H9 (cell line): ENCODE measurements around the gene CLN3. TPM values are rescaled to one million over a fixed set of nuclear protein-coding genes. Genes with fewer than 3 reads are reported as not detected.

Source experiments
- DNase-seq: peaks from one replicate; pipeline ENCODE4 v3.0.0-alpha.2; 2017
- H2AFZ ChIP-seq: one replicate; pipeline ENCODE4 v1.6.1; 2013; ENCODE audit warnings: mild to moderate bottlenecking, low read length, control low read depth, moderate library complexity
- H2AK5ac ChIP-seq: 2 replicates; pipeline ENCODE4 v1.6.1; 2013; ENCODE audit warnings: low read length, control low read depth, mixed read lengths; ENCODE audit not compliant: insufficient read length
- H2BK120ac ChIP-seq: one replicate; pipeline ENCODE4 v1.6.1; 2013; ENCODE audit warnings: low read depth, mild to moderate bottlenecking, low read length, control low read depth, inconsistent platforms; ENCODE audit not compliant: poor library complexity, severe bottlenecking
- H2BK12ac ChIP-seq: 2 replicates; pipeline ENCODE4 v1.6.1; 2013; ENCODE audit warnings: low read length, control low read depth, mixed read lengths, low read depth; ENCODE audit not compliant: insufficient read length
- H2BK15ac ChIP-seq: 2 replicates; pipeline ENCODE4 v1.6.1; 2013; ENCODE audit warnings: low read depth, low read length, control low read depth
- H2BK20ac ChIP-seq: one replicate; pipeline ENCODE4 v1.6.1; 2013; ENCODE audit warnings: low read depth, mild to moderate bottlenecking, low read length, control low read depth, inconsistent platforms; ENCODE audit not compliant: poor library complexity, severe bottlenecking
- H2BK5ac ChIP-seq: 2 replicates; pipeline ENCODE4 v1.6.1; 2013; ENCODE audit warnings: low read length, control low read depth, mixed read lengths; ENCODE audit not compliant: insufficient read length
- H3K14ac ChIP-seq: 2 replicates; pipeline ENCODE4 v1.6.1; 2013; ENCODE audit warnings: low read length, control low read depth; ENCODE audit not compliant: insufficient read depth
- H3K18ac ChIP-seq: 2 replicates; pipeline ENCODE4 v1.6.1; 2013; ENCODE audit warnings: low read depth, mild to moderate bottlenecking, mixed read lengths, low read length, control low read depth; ENCODE audit not compliant: insufficient read length
- H3K23ac ChIP-seq: 2 replicates; pipeline ENCODE4 v1.6.1; 2013; ENCODE audit warnings: low read length, control low read depth, mixed read lengths, low read depth; ENCODE audit not compliant: insufficient read length
- H3K23me2 ChIP-seq: 2 replicates; pipeline ENCODE4 v1.6.1; 2013; ENCODE audit warnings: low read depth, mild to moderate bottlenecking, mixed read lengths, low read length, control low read depth; ENCODE audit not compliant: insufficient read length, poor library complexity, severe bottlenecking
- H3K27ac ChIP-seq: 2 replicates; pipeline ENCODE4 v1.5.1; 2013; ENCODE audit warnings: low read length, control low read depth, mixed read lengths, low read depth; ENCODE audit not compliant: insufficient read length
- H3K27me3 ChIP-seq: 2 replicates; pipeline ENCODE4 v1.6.1; 2013; ENCODE audit warnings: low read length, control low read depth, inconsistent platforms; ENCODE audit not compliant: insufficient read depth
- H3K4ac ChIP-seq: 2 replicates; pipeline ENCODE4 v1.6.1; 2013; ENCODE audit warnings: low read depth, mild to moderate bottlenecking, control low read depth, inconsistent platforms, low read length, moderate library complexity
- H3K4me1 ChIP-seq: 2 replicates; pipeline ENCODE4 v1.6.1; 2013; ENCODE audit warnings: low read length, control low read depth, inconsistent platforms; ENCODE audit not compliant: insufficient read depth
- H3K4me2 ChIP-seq: 2 replicates; pipeline ENCODE4 v1.6.1; 2013; ENCODE audit warnings: low read length, control low read depth, mixed read lengths; ENCODE audit not compliant: insufficient read length, insufficient read depth
- H3K56ac ChIP-seq: 2 replicates; pipeline ENCODE4 v1.6.1; 2013; ENCODE audit warnings: low read depth, mild to moderate bottlenecking, mixed read lengths, low read length, control low read depth; ENCODE audit not compliant: insufficient read length
- H3K79me1 ChIP-seq: 2 replicates; pipeline ENCODE4 v1.6.1; 2013; ENCODE audit warnings: low read depth, mild to moderate bottlenecking, moderate library complexity, low read length, control low read depth, inconsistent platforms; ENCODE audit not compliant: insufficient read depth, poor library complexity, severe bottlenecking
- H3K79me2 ChIP-seq: 2 replicates; pipeline ENCODE4 v1.6.1; 2013; ENCODE audit warnings: low read length, control low read depth, inconsistent platforms; ENCODE audit not compliant: insufficient read depth
- H3K9ac ChIP-seq: 2 replicates; pipeline ENCODE4 v1.6.1; 2013; ENCODE audit warnings: low read length, control low read depth, mixed read lengths; ENCODE audit not compliant: insufficient read length; ENCODE audit errors: extremely low read depth
- H3K9me3 ChIP-seq: one replicate; pipeline ENCODE4 v1.6.1; 2013; ENCODE audit warnings: low read depth, low read length, inconsistent platforms; ENCODE audit not compliant: control insufficient read depth
- H3T11ph ChIP-seq: one replicate; pipeline ENCODE4 v1.6.1; 2013; ENCODE audit warnings: mild to moderate bottlenecking, low read length, control low read depth, inconsistent platforms
- H4K20me1 ChIP-seq: one replicate; pipeline ENCODE4 v1.6.1; 2013; ENCODE audit not compliant: control insufficient read depth, insufficient read length, insufficient read depth
- H4K5ac ChIP-seq: 2 replicates; pipeline ENCODE4 v1.6.1; 2013; ENCODE audit warnings: low read depth, mild to moderate bottlenecking, mixed read lengths, low read length, control low read depth; ENCODE audit not compliant: insufficient read length
- H4K8ac ChIP-seq: replicated peaks from 2 replicates; pipeline ENCODE4 v1.6.1; 2013; ENCODE audit warnings: low read length, control low read depth, mixed read lengths, low read depth; ENCODE audit not compliant: insufficient read length
- H4K91ac ChIP-seq: 2 replicates; pipeline ENCODE4 v1.6.1; 2013; ENCODE audit warnings: low read depth, mild to moderate bottlenecking, moderate library complexity, mixed read lengths, low read length, control low read depth; ENCODE audit not compliant: insufficient read length
- H3K27ac Mint-ChIP-seq, 3 experiments: 2 replicates in 2 of 3; 3 replicates in 1 of 3; pipeline ENCODE4 v1.8.0; 2020 to 2021; ENCODE audit warnings: mixed read lengths in 3 of 3, mild to moderate bottlenecking in 1 of 3, moderate library complexity in 1 of 3
- H3K27me3 Mint-ChIP-seq: 2 replicates; pipeline ENCODE4 v1.8.0; 2021; ENCODE audit warnings: low read depth, mild to moderate bottlenecking, moderate library complexity, mixed read lengths
- H3K36me3 Mint-ChIP-seq, 3 experiments: 2 replicates in 2 of 3; 3 replicates in 1 of 3; pipeline ENCODE4 v1.8.0; 2020 to 2021; ENCODE audit warnings: low read depth in 3 of 3, mixed read lengths in 3 of 3; ENCODE audit not compliant: insufficient read depth in 1 of 3
- H3K4me1 Mint-ChIP-seq, 2 experiments: 2 replicates each; pipeline ENCODE4 v1.8.0; 2020; ENCODE audit warnings: mixed read lengths in 2 of 2
- H3K4me3 Mint-ChIP-seq, 2 experiments: 2 replicates in 1 of 2; 3 replicates in 1 of 2; pipeline ENCODE4 v1.8.0; 2020 to 2021; ENCODE audit warnings: mild to moderate bottlenecking in 2 of 2, mixed read lengths in 2 of 2, moderate library complexity in 1 of 2
- H3K9me3 Mint-ChIP-seq, 2 experiments: 2 replicates in 1 of 2; 3 replicates in 1 of 2; pipeline ENCODE4 v1.8.0; 2020; ENCODE audit warnings: mild to moderate bottlenecking in 2 of 2, mixed read lengths in 2 of 2, moderate library complexity in 1 of 2
- CTCF ChIP-seq: fragments of 200-600 bp; sonication (generic); conservative IDR thresholded peaks from 3 replicates; pipeline ENCODE4 v1.8.0; 2021; ENCODE audit warnings: antibody characterized with exemption, mild to moderate bottlenecking
- WGBS: extraction: QIAGEN DNeasy Blood & Tissue Kit; methylation state at CpG from one replicate; pipeline ENCODE4 v1.1.7; 2013; ENCODE audit warnings: missing lambda C conversion rate, low lambda C conversion rate, mixed read lengths; ENCODE audit not compliant: insufficient read length; ENCODE audit errors: extremely low coverage; 5-methylcytosine and 5-hydroxymethylcytosine counted together
- total RNA-seq: library from RNA; stranded (reverse); gene quantifications from 2 replicates; pipeline ENCODE4 v1.2.1, GENCODE V29; 2021

Gene CLN3
- total RNA-seq, 1 experiment from 2014 or later, result 21.4 TPM

GRCh38 chr16:28540346-28540745 lies 48.5 kb upstream of the CLN3 start:
- H4K20me1 ChIP-seq, result no peaks in the 10 kb centered on the region
- peaks cover 5% of the 10 kb centered on the region for H3K27me3 Mint-ChIP-seq
- no peak overlapping the region for H2BK20ac ChIP-seq
- H3K27ac Mint-ChIP-seq, result 0 out of 7 replicates have a peak overlapping the region, but pooled peaks of 1 of the 3 experiments have one; percentile 35
- no peak overlapping the region for H4K8ac ChIP-seq
- no peak overlapping the region for H3K18ac ChIP-seq
- no peak overlapping the region for H3K14ac ChIP-seq
- no peak overlapping the region for H3T11ph ChIP-seq
- H3K79me2 ChIP-seq, result no peaks in the 10 kb centered on the region
- H4K5ac ChIP-seq, result no peak overlapping the region
- no peak overlapping the region for H3K4me2 ChIP-seq
- peaks cover 0 to 4% of the 10 kb centered on the region in 2 experiments; a peak in 3 of 4 replicates for H3K4me1 Mint-ChIP-seq
- no peak overlapping the region for H3K9ac ChIP-seq
- H2BK120ac ChIP-seq, result no peak overlapping the region
- no peak for DNase-seq
- H2BK15ac ChIP-seq, result no peak overlapping the region
- H3K9me3 ChIP-seq, result no peaks in the 10 kb centered on the region
- no peak overlapping the region for H2BK5ac ChIP-seq
- no peak overlapping the region for H2AK5ac ChIP-seq
- no peaks in the 10 kb centered on the region; a peak in 1 of 5 replicates for H3K9me3 Mint-ChIP-seq
- H2AFZ ChIP-seq, result no peak overlapping the region
- no peak for TF ChIP-seq CTCF
- no peak overlapping the region for H3K4me3 Mint-ChIP-seq
- no peaks in the 10 kb centered on the region for H3K27me3 ChIP-seq
- no peaks in the 10 kb centered on the region for H3K79me1 ChIP-seq
- H3K4ac ChIP-seq, result no peak overlapping the region
- H2BK12ac ChIP-seq, result no peak overlapping the region
- H3K56ac ChIP-seq, result no peak overlapping the region
- H3K27ac ChIP-seq, result no peak overlapping the region
- no CpG with 5 or more reads among the region's 3 CpGs for WGBS
- H3K4me1 ChIP-seq, result no peaks in the 10 kb centered on the region
- H4K91ac ChIP-seq, result no peak overlapping the region
- no peaks in the 10 kb centered on the region for H3K23me2 ChIP-seq
- H3K23ac ChIP-seq, result no peak overlapping the region
- H3K36me3 Mint-ChIP-seq, result no peaks in the 10 kb centered on the region; a peak in 1 of 7 replicates
